BLaER1 treated with 17β-estradiol and CSF1 and Interleukin-3, amounts not matched to agents 10 nM and 100 nM (cell line): ENCODE results near the gene IL17RC.

Experiments used
- H3K27ac ChIP-seq, 11 experiments: shearing (Covaris generic); formaldehyde crosslinking; 2 replicates each; pipeline ENCODE4 v1.8.1; 2022
- H3K27me3 ChIP-seq, 11 experiments: shearing (Covaris generic); formaldehyde crosslinking; 2 replicates each; pipeline ENCODE4 v1.8.1; 2022
- H3K36me3 ChIP-seq, 11 experiments: shearing (Covaris generic); formaldehyde crosslinking; 2 replicates each; pipeline ENCODE4 v1.8.1; 2022
- H3K4me1 ChIP-seq, 10 experiments: shearing (Covaris generic); formaldehyde crosslinking; 2 replicates each; pipeline ENCODE4 v1.8.1; 2022
- H3K4me2 ChIP-seq, 11 experiments: shearing (Covaris generic); formaldehyde crosslinking; 2 replicates each; pipeline ENCODE4 v1.8.1; 2022
- H3K4me3 ChIP-seq, 10 experiments: shearing (Covaris generic); formaldehyde crosslinking; 2 replicates each; pipeline ENCODE4 v1.8.1; 2022
- H3K9ac ChIP-seq, 11 experiments: shearing (Covaris generic); formaldehyde crosslinking; 2 replicates each; pipeline ENCODE4 v1.8.1; 2022
- H3K9me3 ChIP-seq, 11 experiments: shearing (Covaris generic); formaldehyde crosslinking; replicated peaks in 1 of 11; 2 replicates each; pipeline ENCODE4 v1.8.1; 2022
- H4K20me1 ChIP-seq, 11 experiments: shearing (Covaris generic); formaldehyde crosslinking; 2 replicates each; pipeline ENCODE4 v1.8.1; 2022
- Cebpa-rat ChIP-seq, 11 experiments: shearing (Covaris generic); IDR thresholded peaks; 2 replicates each; pipeline ENCODE4 v1.8.1; 2022

The IL17RC gene

GRCh38 chr3:9942934-9943690, 26.2 kb downstream of the IL17RC start:
- Histone ChIP-seq H3K4me2 (no peak overlapping the region), H4K20me1 (peaks cover 0 to 29% (median 0%) of the 10 kb centered on the region in 11 experiments; a peak in 5 of 22 replicates), H3K9ac (no peak overlapping the region), H3K27ac (no peak overlapping the region), H3K9me3 (peaks cover 0 to 4% (median 0%) of the 10 kb centered on the region in 11 experiments; a peak in 1 of 22 replicates), H3K4me3 (no peak overlapping the region), H3K27me3 (no peaks in the 10 kb centered on the region), H3K36me3 (peaks cover 41 to 79% (median 57%) of the 10 kb centered on the region in 11 experiments), H3K4me1 (no peaks in the 10 kb centered on the region)
- TF ChIP-seq Cebpa-rat (IDR thresholded peaks at IDR 0.05), result no peak

- Histone ChIP-seq H3K4me1 (no peaks in the 10 kb centered on the region), H3K27me3 (no peaks in the 10 kb centered on the region), H3K4me3 (no peak overlapping the region), H3K4me2 (no peak overlapping the region), H3K9me3 (peaks cover 0 to 4% (median 0%) of the 10 kb centered on the region in 11 experiments; a peak in 1 of 22 replicates), H3K36me3 (peaks cover 43 to 83% (median 63%) of the 10 kb centered on the region in 11 experiments), H4K20me1 (peaks cover 0 to 38% (median 0%) of the 10 kb centered on the region in 11 experiments; a peak in 5 of 22 replicates), H3K9ac (no peak overlapping the region), H3K27ac (0 out of 22 replicates have a peak overlapping the region, but pooled peaks of 1 of the 11 experiments have one; percentile 18)
- no peak for TF ChIP-seq Cebpa-rat (IDR thresholded peaks at IDR 0.05)
Observed at GRCh38 chr3:9944271-9944670, 27.4 kb downstream of the IL17RC start.

- Histone ChIP-seq H3K27me3 (no peaks in the 10 kb centered on the region), H3K4me2 (no peak overlapping the region), H3K4me3 (no peak overlapping the region), H3K4me1 (peaks cover 0 to 7% (median 4%) of the 10 kb centered on the region in 10 experiments; a peak in 11 of 20 replicates), H3K9me3 (peaks cover 0 to 4% (median 0%) of the 10 kb centered on the region in 11 experiments; a peak in 1 of 22 replicates), H3K9ac (no peak overlapping the region), H4K20me1 (peaks cover 0 to 48% (median 0%) of the 10 kb centered on the region in 11 experiments; a peak in 5 of 22 replicates), H3K27ac (no peak overlapping the region), H3K36me3 (peaks cover 43 to 89% (median 63%) of the 10 kb centered on the region in 11 experiments)
- TF ChIP-seq Cebpa-rat (IDR thresholded peaks at IDR 0.05), result no peak
Observed at GRCh38 chr3:9945358-9945757, 28.5 kb downstream of the IL17RC start.

- H3K4me1 ChIP-seq, result peaks cover 8 to 17% (median 14%) of the 10 kb centered on the region in 10 experiments
- no peak overlapping the region for H3K9ac ChIP-seq
- H3K27me3 ChIP-seq, result no peaks in the 10 kb centered on the region
- H3K4me3 ChIP-seq, result no peak overlapping the region
- H3K4me2 ChIP-seq, result no peak overlapping the region
- H3K27ac ChIP-seq, result no peak overlapping the region
- peaks cover 36 to 81% (median 55%) of the 10 kb centered on the region in 11 experiments for H3K36me3 ChIP-seq
- H3K9me3 ChIP-seq, result peaks cover 0 to 4% (median 0%) of the 10 kb centered on the region in 11 experiments; a peak in 1 of 22 replicates
- no peak for TF ChIP-seq Cebpa-rat (IDR thresholded peaks at IDR 0.05)
- peaks cover 0 to 48% (median 0%) of the 10 kb centered on the region in 11 experiments; a peak in 5 of 22 replicates for H4K20me1 ChIP-seq
Observed at GRCh38 chr3:9946112-9947024, 29.5 kb downstream of the IL17RC start.

- Histone ChIP-seq H3K4me1 (peaks cover 13 to 24% (median 21%) of the 10 kb centered on the region in 10 experiments), H3K4me2 (no peak overlapping the region), H4K20me1 (peaks cover 0 to 46% (median 0%) of the 10 kb centered on the region in 11 experiments; a peak in 5 of 22 replicates), H3K27ac (no peak overlapping the region), H3K27me3 (no peaks in the 10 kb centered on the region), H3K9ac (no peak overlapping the region), H3K4me3 (no peak overlapping the region), H3K36me3 (peaks cover 33 to 72% (median 48%) of the 10 kb centered on the region in 11 experiments), H3K9me3 (peaks cover 0 to 4% (median 0%) of the 10 kb centered on the region in 11 experiments; a peak in 1 of 22 replicates)
- TF ChIP-seq Cebpa-rat (IDR thresholded peaks at IDR 0.05), result no peak
Observed at GRCh38 chr3:9947025-9947995, 30.4 kb downstream of the IL17RC start.

- Histone ChIP-seq H3K27ac (no peak overlapping the region), H3K4me2 (no peak overlapping the region), H3K9ac (peak overlapping the region in 1 of 11 experiments; percentile 23; a peak in 1 of 22 replicates), H3K27me3 (no peaks in the 10 kb centered on the region), H4K20me1 (peaks cover 0 to 33% (median 0%) of the 10 kb centered on the region in 11 experiments; a peak in 5 of 22 replicates), H3K4me3 (no peak overlapping the region), H3K9me3 (peaks cover 0 to 4% (median 0%) of the 10 kb centered on the region in 11 experiments; a peak in 1 of 22 replicates), H3K4me1 (peaks cover 13 to 36% (median 30%) of the 10 kb centered on the region in 10 experiments), H3K36me3 (peaks cover 21 to 60% (median 35%) of the 10 kb centered on the region in 11 experiments)
- TF ChIP-seq Cebpa-rat (IDR thresholded peaks at IDR 0.05), result no peak
Observed at GRCh38 chr3:9948586-9948985, 31.7 kb downstream of the IL17RC start.

GRCh38 chr3:9949115-9949514, 32.2 kb downstream of the IL17RC start:
- Histone ChIP-seq H3K9ac (peak overlapping the region in 2 of 11 experiments; percentile 23 to 38; a peak in 2 of 22 replicates), H3K27me3 (no peaks in the 10 kb centered on the region), H3K4me3 (no peak overlapping the region), H3K36me3 (peaks cover 15 to 54% (median 30%) of the 10 kb centered on the region in 11 experiments), H3K27ac (no peak overlapping the region), H3K4me2 (no peak overlapping the region), H3K4me1 (peaks cover 17 to 40% (median 34%) of the 10 kb centered on the region in 10 experiments), H3K9me3 (peaks cover 0 to 4% (median 0%) of the 10 kb centered on the region in 11 experiments; a peak in 1 of 22 replicates), H4K20me1 (peaks cover 0 to 31% (median 0%) of the 10 kb centered on the region in 11 experiments; a peak in 5 of 22 replicates)
- no peak for TF ChIP-seq Cebpa-rat (IDR thresholded peaks at IDR 0.05)
